Gastrocnemius medialis (tissue), 4 donors: Measurements from ENCODE around the gene NCL.

ENCODE experiments used
- CTCF ChIP-seq, 5 experiments: fragments of 450-650 bp in 3 of 5; fragments of 200-600 bp in 2 of 5; sonication (generic) in 2 of 5; IDR thresholded peaks in 4 of 5; conservative IDR thresholded peaks in 1 of 5; 1 replicate in 4 of 5; 2 replicates in 1 of 5; pipeline ENCODE4 v1.5.1; 2016 to 2019; ENCODE audit warnings: antibody characterized with exemption in 5 of 5, mild to moderate bottlenecking in 3 of 5, moderate library complexity in 3 of 5
- POLR2A ChIP-seq, 2 donors: fragments of 450-650 bp; IDR thresholded peaks; one replicate each; pipeline ENCODE4 v1.6.1; 2017; ENCODE audit warnings: antibody characterized with exemption in 2 of 2, mild to moderate bottlenecking in 2 of 2, moderate library complexity in 2 of 2

- TF ChIP-seq POLR2A (IDR thresholded peaks at IDR 0.05) (no peak), CTCF (IDR thresholded peaks at IDR 0.05 in 4 of 5, conservative IDR thresholded peaks at IDR 0.05 in 1 of 5) (no peak)
Measured at GRCh38 chr2:231418820-231419640, 45.3 kb downstream of the NCL start.
